NCI-H748 (cell line): Measurements from ENCODE around the gene OVOL1.
A peak's percentile ranks its signal among the peaks of the same experiment; 100 is the strongest.

Source experiments
- DNase-seq: peaks from one replicate; lab custom pipeline; 2025; ENCODE audit not compliant: unreplicated experiment; lab: John Stamatoyannopoulos, UW

OVOL1 gene

GRCh38 chr11:65777821-65778361 is 9.0 kb upstream of the OVOL1 start:
- DNase-seq = no peak

- DNase-seq = no peak
Observed at GRCh38 chr11:65778431-65778900, 8.4 kb upstream of the OVOL1 start.

- no peak for DNase-seq
Observed at GRCh38 chr11:65778901-65779668, 7.8 kb upstream of the OVOL1 start.

GRCh38 chr11:65779669-65779918 is 7.3 kb upstream of the OVOL1 start:
- DNase-seq = no peak

- DNase-seq = peak; percentile 86
Observed at GRCh38 chr11:65779919-65780769, 6.7 kb upstream of the OVOL1 start.

- DNase-seq = peak; percentile 62
Observed at GRCh38 chr11:65780770-65781151, 6.1 kb upstream of the OVOL1 start, which contains the start of gene AP5B1. Gene AP5B1 (minus strand): TSS chr11:65780976. CDS start chr11:65780591, 385 bp downstream.

- peak; percentile 62 for DNase-seq
Observed at GRCh38 chr11:65781152-65781961, 5.5 kb upstream of the OVOL1 start.

- DNase-seq = no peak
Observed at GRCh38 chr11:65781962-65782815, 4.7 kb upstream of the OVOL1 start.

GRCh38 chr11:65782816-65783228 is 4.0 kb upstream of the OVOL1 start:
- DNase-seq = no peak

GRCh38 chr11:65785319-65786007 is 1.4 kb upstream of the OVOL1 start:
- no peak for DNase-seq

- no peak for DNase-seq
Observed at GRCh38 chr11:65786008-65786785, 666 bp upstream of the OVOL1 start.

GRCh38 chr11:65787649-65788622 is 1.1 kb downstream of the OVOL1 start:
- DNase-seq = peak; percentile 22

GRCh38 chr11:65788821-65789220 is 2.0 kb downstream of the OVOL1 start:
- DNase-seq = no peak

GRCh38 chr11:65789230-65790103 is 2.6 kb downstream of the OVOL1 start:
- no peak for DNase-seq

- no peak for DNase-seq
Observed at GRCh38 chr11:65790104-65790901, 3.4 kb downstream of the OVOL1 start.
